Neutrophil (primary cell): ENCODE data around the gene ACSM3.

Experiments
- H3K27ac ChIP-seq: fragments of 200-600 bp; sonication (generic); 2 replicates; pipeline ENCODE4 v1.5.1; 2016; ENCODE audit warnings: mild to moderate bottlenecking, moderate library complexity
- H3K27me3 ChIP-seq: fragments of 200-600 bp; sonication (generic); 2 replicates; pipeline ENCODE4 v1.6.0; 2016; ENCODE audit warnings: mild to moderate bottlenecking
- H3K36me3 ChIP-seq: fragments of 200-600 bp; sonication (generic); 2 replicates; pipeline ENCODE4 v1.5.1; 2017
- H3K4me1 ChIP-seq, 2 experiments: fragments of 200-600 bp in 1 of 2; sonication (generic) in 1 of 2; 1 replicate in 1 of 2; 2 replicates in 1 of 2; pipeline versions ENCODE4 v1.5.1 to v1.6.1; 2013 to 2016; ENCODE audit warnings: low read depth in 1 of 2, low read length in 1 of 2, mild to moderate bottlenecking in 1 of 2, moderate library complexity in 1 of 2; ENCODE audit not compliant: control insufficient read depth in 1 of 2, insufficient read depth in 1 of 2
- H3K4me3 ChIP-seq, 2 experiments: fragments of 200-600 bp in 1 of 2; sonication (generic) in 1 of 2; 1 replicate in 1 of 2; 2 replicates in 1 of 2; pipeline ENCODE4 v1.5.1; 2013 to 2016; ENCODE audit warnings: low read depth in 1 of 2, low read length in 1 of 2, mild to moderate bottlenecking in 1 of 2, moderate library complexity in 1 of 2
- H3K9me3 ChIP-seq: fragments of 200-600 bp; sonication (generic); 2 replicates; pipeline ENCODE4 v1.5.1; 2016
- TF ChIP-seq, protein P1 (sequence below): fragments of 200-600 bp; sonication (generic); IDR thresholded peaks from 2 replicates; pipeline ENCODE4 v1.5.1; 2016; ENCODE audit warnings: antibody characterized with exemption

ACSM3 gene

DNA sequence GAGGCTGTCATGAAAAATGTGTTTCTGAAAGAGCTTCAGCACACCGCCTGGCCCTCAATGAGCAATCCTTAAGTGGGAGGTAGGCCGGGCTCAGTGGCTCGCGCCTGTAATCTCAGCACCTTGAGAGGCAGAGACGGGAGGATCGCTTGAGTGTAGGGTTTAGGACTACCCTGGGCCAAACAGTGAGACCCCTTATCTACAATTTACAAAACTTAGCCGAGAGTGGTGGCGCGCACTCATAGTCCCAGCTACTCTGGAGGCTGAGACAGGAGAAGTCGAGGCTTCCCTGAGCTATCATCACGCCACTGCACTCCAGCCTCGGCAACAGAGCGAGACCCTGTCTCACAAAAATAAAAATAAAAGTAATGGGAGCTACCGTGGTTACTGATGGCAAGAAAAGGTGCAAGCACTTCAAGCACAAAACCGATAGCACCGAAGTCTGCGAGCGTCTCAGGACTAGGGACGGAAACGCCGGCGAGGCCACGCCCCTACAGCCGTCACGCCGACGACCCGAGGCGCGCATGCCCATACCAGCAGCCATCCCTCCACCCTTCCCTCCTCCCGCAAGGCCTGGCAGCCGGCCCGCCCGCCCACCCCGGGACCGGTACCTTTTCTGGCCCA, 22.8 kb upstream of the ACSM3 start:
- TF ChIP-seq, protein P1, sequence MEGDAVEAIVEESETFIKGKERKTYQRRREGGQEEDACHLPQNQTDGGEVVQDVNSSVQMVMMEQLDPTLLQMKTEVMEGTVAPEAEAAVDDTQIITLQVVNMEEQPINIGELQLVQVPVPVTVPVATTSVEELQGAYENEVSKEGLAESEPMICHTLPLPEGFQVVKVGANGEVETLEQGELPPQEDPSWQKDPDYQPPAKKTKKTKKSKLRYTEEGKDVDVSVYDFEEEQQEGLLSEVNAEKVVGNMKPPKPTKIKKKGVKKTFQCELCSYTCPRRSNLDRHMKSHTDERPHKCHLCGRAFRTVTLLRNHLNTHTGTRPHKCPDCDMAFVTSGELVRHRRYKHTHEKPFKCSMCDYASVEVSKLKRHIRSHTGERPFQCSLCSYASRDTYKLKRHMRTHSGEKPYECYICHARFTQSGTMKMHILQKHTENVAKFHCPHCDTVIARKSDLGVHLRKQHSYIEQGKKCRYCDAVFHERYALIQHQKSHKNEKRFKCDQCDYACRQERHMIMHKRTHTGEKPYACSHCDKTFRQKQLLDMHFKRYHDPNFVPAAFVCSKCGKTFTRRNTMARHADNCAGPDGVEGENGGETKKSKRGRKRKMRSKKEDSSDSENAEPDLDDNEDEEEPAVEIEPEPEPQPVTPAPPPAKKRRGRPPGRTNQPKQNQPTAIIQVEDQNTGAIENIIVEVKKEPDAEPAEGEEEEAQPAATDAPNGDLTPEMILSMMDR: no peak
- peak overlapping the region; percentile 99 for H3K4me3 ChIP-seq
- no peaks in the 10 kb centered on the region for H3K27me3 ChIP-seq

DNA sequence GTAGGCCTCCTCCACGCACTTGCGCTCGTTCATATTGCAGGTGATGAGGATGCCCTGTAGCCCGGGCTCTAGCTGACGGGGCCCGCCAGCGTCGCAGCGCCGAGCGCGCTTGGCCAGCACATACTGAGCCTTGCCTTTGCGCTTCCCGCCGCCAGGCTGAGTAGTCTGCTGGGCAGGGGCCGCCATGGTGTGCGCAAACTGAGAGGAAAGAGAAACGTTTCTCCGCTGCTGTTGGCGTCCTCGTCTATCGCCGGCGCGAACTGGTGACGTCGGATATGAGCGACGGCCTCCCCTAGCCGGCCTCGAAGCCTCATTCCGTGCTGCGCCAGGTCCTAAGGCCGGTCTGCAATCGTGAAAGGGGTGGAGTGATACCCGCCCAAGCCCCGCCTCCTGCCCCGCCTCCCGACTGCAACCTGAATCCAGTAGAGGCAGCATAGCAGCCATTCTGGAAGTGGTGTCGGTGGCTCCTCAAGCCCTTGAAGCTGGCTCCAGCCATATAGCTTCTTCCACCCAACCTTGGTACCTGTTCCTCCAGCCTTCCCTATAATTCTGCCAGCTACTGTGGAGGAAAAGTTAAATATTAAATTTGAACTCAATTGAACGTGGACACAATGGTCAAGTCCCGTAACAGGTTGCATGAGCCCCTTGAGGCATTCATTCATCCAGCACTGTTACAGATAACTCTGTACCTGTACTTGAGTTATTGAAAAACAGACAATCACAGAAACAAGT, 22.1 kb upstream of the ACSM3 start, which contains the start of gene THUMPD1:
Gene THUMPD1, minus strand, starts transcription at position 265 of the 732 bp plus-strand sequence. Its CDS starts 79 bp downstream, at position 186.
- no peaks in the 10 kb centered on the region for H3K9me3 ChIP-seq

More for the DNA sequence above, 22.8 kb upstream of the ACSM3 start:
- Histone ChIP-seq H3K9me3 (no peaks in the 10 kb centered on the region), H3K27ac (peak overlapping the region; percentile 94), H3K36me3 (peaks cover 20% of the 10 kb centered on the region), H3K4me1 (peaks cover 22 to 25% of the 10 kb centered on the region in 2 experiments)

DNA sequence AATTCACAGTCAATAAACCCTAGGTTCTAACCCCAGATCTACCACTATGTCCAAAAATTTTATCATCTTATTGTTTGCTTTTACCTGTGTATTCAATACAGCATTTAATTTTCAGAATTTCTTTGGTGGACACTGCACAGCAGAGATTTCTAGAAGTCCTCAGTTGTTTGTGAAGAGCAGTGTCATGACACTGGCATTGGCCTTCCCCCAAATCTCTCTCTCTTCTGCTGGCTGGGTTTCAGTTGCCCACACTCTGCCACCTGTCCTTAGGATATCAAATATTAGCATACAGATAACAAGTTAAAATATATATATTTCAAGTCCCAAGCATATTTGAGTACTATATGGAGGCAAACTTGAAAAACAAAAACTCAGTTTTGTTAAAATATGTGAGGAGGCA, 20.2 kb upstream of the ACSM3 start:
- H3K27me3 ChIP-seq: no peaks in the 10 kb centered on the region
- TF ChIP-seq, protein P1: no peak
- H3K27ac ChIP-seq: no peak overlapping the region
- no peaks in the 10 kb centered on the region for H3K9me3 ChIP-seq
- peaks cover 27 to 30% of the 10 kb centered on the region in 2 experiments for H3K4me1 ChIP-seq
- peaks cover 3% of the 10 kb centered on the region for H3K36me3 ChIP-seq
- no peak overlapping the region for H3K4me3 ChIP-seq

More for the DNA sequence above, 22.1 kb upstream of the ACSM3 start, which contains the start of gene THUMPD1:
- Histone ChIP-seq H3K4me1 (peaks cover 22 to 25% of the 10 kb centered on the region in 2 experiments), H3K27ac (peak within 1 kb of the TSS; percentile 94), H3K36me3 (peaks cover 13% of the 10 kb centered on the region), H3K4me3 (peak within 1 kb of the TSS; percentile 99), H3K27me3 (no peaks in the 10 kb centered on the region)
- TF ChIP-seq, protein P1: peak; percentile 52

DNA sequence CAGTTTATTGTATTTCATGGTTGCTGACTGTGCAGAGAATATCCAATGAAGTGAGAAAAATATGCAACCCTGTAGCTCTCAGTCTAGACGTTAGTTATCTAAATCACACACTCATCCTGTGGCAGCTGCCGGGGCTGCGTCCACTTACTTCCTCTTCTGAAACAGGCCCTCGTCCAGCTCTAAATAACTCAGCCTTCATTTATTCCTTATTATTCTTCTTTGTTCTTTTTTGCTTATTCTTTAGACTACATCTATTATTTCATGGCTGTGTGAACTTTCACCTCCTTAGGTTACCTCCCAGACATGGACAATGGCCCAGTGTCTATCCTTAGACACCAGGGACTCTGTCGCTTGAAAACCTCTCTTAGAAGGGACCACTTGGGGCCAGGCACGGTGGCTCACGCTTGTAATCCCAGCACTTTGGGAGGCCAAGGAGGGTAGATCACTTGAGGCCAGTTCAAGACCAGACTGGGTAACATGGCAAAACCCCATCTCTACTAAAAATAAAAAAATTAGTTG, 18.8 kb upstream of the ACSM3 start:
- TF ChIP-seq, protein P1: no peak
- Histone ChIP-seq H3K27ac (peak overlapping the region; percentile 62), H3K27me3 (no peaks in the 10 kb centered on the region), H3K36me3 (no peaks in the 10 kb centered on the region), H3K4me3 (no peak overlapping the region), H3K9me3 (no peaks in the 10 kb centered on the region), H3K4me1 (peaks cover 26 to 28% of the 10 kb centered on the region in 2 experiments)

DNA sequence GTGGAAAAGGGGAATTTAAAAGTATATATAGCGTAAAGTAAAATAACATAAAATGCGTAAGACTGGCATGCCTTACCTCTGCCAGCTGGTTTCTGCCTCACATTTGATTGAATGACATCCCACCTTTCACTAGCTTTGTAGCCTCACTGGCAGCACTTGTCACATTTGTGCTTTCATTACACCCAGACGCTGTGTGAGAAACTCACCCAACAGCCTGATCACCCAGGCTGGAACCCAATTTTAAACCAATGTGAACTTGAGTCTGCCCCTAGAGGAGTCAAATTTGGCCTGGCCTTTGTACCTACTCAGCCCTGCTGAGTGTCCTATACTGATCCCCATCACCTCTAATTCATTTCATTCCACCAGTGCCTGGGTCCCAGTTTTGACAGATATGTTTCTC, 17.4 kb upstream of the ACSM3 start:
- Histone ChIP-seq H3K4me3 (no peak overlapping the region), H3K36me3 (no peaks in the 10 kb centered on the region), H3K9me3 (no peaks in the 10 kb centered on the region), H3K27me3 (no peaks in the 10 kb centered on the region), H3K27ac (peak overlapping the region; percentile 68), H3K4me1 (peaks cover 15 to 18% of the 10 kb centered on the region in 2 experiments)
- TF ChIP-seq, protein P1: no peak
